H1 (cell line): Measurements from ENCODE around the gene CERKL. TPM values are rescaled to one million over a fixed set of nuclear protein-coding genes. Genes with fewer than 3 reads are reported as not detected.

ENCODE experiments used
- CTCF ChIA-PET: fragments of 300-600 bp; sonication (Branson Sonifier 250); formaldehyde crosslinking; loops from one replicate; lab custom pipeline; 2021; ENCODE audit not compliant: partially characterized antibody; lab: Charles Lee
- POLR2A ChIA-PET: fragments of 300-600 bp; sonication (Branson Sonifier 250); formaldehyde crosslinking; loops from one replicate; lab custom pipeline; 2021; ENCODE audit warnings: inconsistent platforms; ENCODE audit not compliant: partially characterized antibody; lab: Charles Lee
- DNase-seq, 2 experiments: peaks; one replicate each; pipeline versions ENCODE4 v3.0.0 to v3.0.0-alpha.2; 2010 to 2022; ENCODE audit warnings: low spot score in 2 of 2, low read depth in 1 of 2, mixed read lengths in 1 of 2
- FAIRE-seq: peaks from 2 replicates; lab custom pipeline; 2011; peaks lifted over from hg19 to GRCh38; lab: Jason Lieb, UNC
- H2AFZ ChIP-seq: 2 replicates; pipeline ENCODE4 v1.8.1; 2012; ENCODE audit warnings: low read length, inconsistent platforms
- H2AK5ac ChIP-seq: 2 replicates; pipeline ENCODE4 v1.6.1; 2013; ENCODE audit warnings: low read depth, low read length
- H2BK120ac ChIP-seq: replicated peaks from 2 replicates; pipeline ENCODE3; 2013; ENCODE audit warnings: low read depth, low read length, inconsistent platforms
- H2BK12ac ChIP-seq: 2 replicates; pipeline ENCODE4 v1.6.1; 2013; ENCODE audit warnings: low read depth, low read length
- H2BK15ac ChIP-seq: 2 replicates; pipeline ENCODE4 v1.6.1; 2013; ENCODE audit warnings: low read length
- H2BK20ac ChIP-seq: 2 replicates; pipeline ENCODE4 v1.6.1; 2013; ENCODE audit warnings: low read length
- H2BK5ac ChIP-seq: 2 replicates; pipeline ENCODE4 v1.6.1; 2013; ENCODE audit warnings: low read depth, low read length
- H3K14ac ChIP-seq: 2 replicates; pipeline ENCODE4 v1.6.1; 2013; ENCODE audit warnings: inconsistent platforms; ENCODE audit not compliant: insufficient read length
- H3K18ac ChIP-seq: 2 replicates; pipeline ENCODE4 v1.6.1; 2013; ENCODE audit warnings: low read length; ENCODE audit errors: extremely low read depth
- H3K23ac ChIP-seq: 2 replicates; pipeline ENCODE4 v1.6.1; 2013; ENCODE audit warnings: inconsistent platforms; ENCODE audit not compliant: insufficient read length
- H3K23me2 ChIP-seq: 2 replicates; pipeline ENCODE4 v1.6.1; 2013; ENCODE audit warnings: low read depth, low read length
- H3K27ac ChIP-seq: 2 replicates; pipeline ENCODE4 v1.6.1; 2011; ENCODE audit warnings: low read depth, low read length, inconsistent platforms
- H3K27me3 ChIP-seq, 4 experiments: replicated peaks in 1 of 4; 1 replicate in 1 of 4; 2 replicates in 3 of 4; pipeline versions ENCODE4 v1.6.1 to v1.8.1; 2011 to 2013; ENCODE audit warnings: low read length in 3 of 4, mild to moderate bottlenecking in 3 of 4, inconsistent platforms in 2 of 4, mixed read lengths in 2 of 4, moderate library complexity in 1 of 4; ENCODE audit not compliant: control insufficient read depth in 3 of 4, insufficient read depth in 3 of 4; ENCODE audit errors: extremely low read depth in 1 of 4
- H3K36me3 ChIP-seq, 4 experiments: 2 replicates each; pipeline versions ENCODE4 v1.6.1 to v1.8.1; 2011 to 2013; ENCODE audit warnings: mild to moderate bottlenecking in 4 of 4, low read length in 3 of 4, moderate library complexity in 2 of 4, control low read depth in 1 of 4, inconsistent platforms in 1 of 4; ENCODE audit not compliant: insufficient read depth in 4 of 4, control insufficient read depth in 2 of 4
- H3K4ac ChIP-seq: replicated peaks from 2 replicates; pipeline ENCODE3; 2013; ENCODE audit warnings: low read length, low read depth, mixed read lengths, inconsistent platforms; ENCODE audit not compliant: insufficient read length
- H3K4me1 ChIP-seq, 4 experiments: replicated peaks in 1 of 4; 1 replicate in 1 of 4; 2 replicates in 3 of 4; pipeline versions ENCODE4 v1.6.1 to v1.8.1; 2011 to 2013; ENCODE audit warnings: low read length in 3 of 4, inconsistent platforms in 2 of 4, mixed read lengths in 1 of 4; ENCODE audit not compliant: insufficient read depth in 4 of 4, control insufficient read depth in 3 of 4
- H3K4me2 ChIP-seq, 2 experiments: 2 replicates each; pipeline versions ENCODE4 v1.6.1 to v1.8.1; 2011 to 2013; ENCODE audit warnings: low read depth in 2 of 2, low read length in 2 of 2, control low read depth in 1 of 2, inconsistent platforms in 1 of 2, mild to moderate bottlenecking in 1 of 2; ENCODE audit not compliant: insufficient read depth in 1 of 2
- H3K4me3 ChIP-seq, 4 experiments: fragments of 200-600, 300-600 bp in 1 of 4; sonication (generic), shearing (Covaris generic), sonication (Bioruptor Twin) in 1 of 4; 2 replicates each; pipeline versions ENCODE4 v1.5.1 to v1.8.1; 2011 to 2016; ENCODE audit warnings: low read length in 4 of 4, low read depth in 3 of 4, control low read depth in 2 of 4, inconsistent platforms in 2 of 4, mild to moderate bottlenecking in 2 of 4, mixed read lengths in 1 of 4, moderate library complexity in 1 of 4; ENCODE audit not compliant: insufficient read depth in 2 of 4; ENCODE audit errors: extremely low read depth in 1 of 4
- H3K56ac ChIP-seq: replicated peaks from 2 replicates; pipeline ENCODE3; 2013; ENCODE audit warnings: low read depth, mild to moderate bottlenecking, mixed read lengths, low read length, inconsistent platforms; ENCODE audit not compliant: insufficient read length
- H3K79me1 ChIP-seq: 2 replicates; pipeline ENCODE4 v1.6.1; 2013; ENCODE audit warnings: low read depth, low read length, control low read depth
- H3K79me2 ChIP-seq, 2 experiments: 2 replicates each; pipeline versions ENCODE4 v1.6.1 to v1.8.1; 2012 to 2013; ENCODE audit warnings: low read length in 2 of 2, mild to moderate bottlenecking in 2 of 2, inconsistent platforms in 1 of 2; ENCODE audit not compliant: insufficient read depth in 2 of 2, control insufficient read depth in 1 of 2
- H3K9ac ChIP-seq, 4 experiments: replicated peaks in 1 of 4; 1 replicate in 1 of 4; 2 replicates in 3 of 4; pipeline versions ENCODE4 v1.6.1 to v1.8.1; 2011 to 2013; ENCODE audit warnings: low read depth in 3 of 4, low read length in 3 of 4, control low read depth in 2 of 4, mild to moderate bottlenecking in 2 of 4, moderate library complexity in 2 of 4, inconsistent platforms in 1 of 4; ENCODE audit errors: extremely low read depth in 1 of 4
- H3K9me3 ChIP-seq, 2 experiments: 2 replicates each; pipeline versions ENCODE4 v1.6.1 to v1.8.1; 2012 to 2013; ENCODE audit warnings: mild to moderate bottlenecking in 2 of 2, moderate library complexity in 2 of 2, control low read depth in 1 of 2, inconsistent platforms in 1 of 2, low read depth in 1 of 2, low read length in 1 of 2, mixed read lengths in 1 of 2; ENCODE audit not compliant: insufficient read depth in 2 of 2
- H4K20me1 ChIP-seq, 2 experiments: replicated peaks in 1 of 2; 2 replicates each; pipeline versions ENCODE3 to v1.8.1; 2011 to 2013; ENCODE audit warnings: inconsistent platforms in 2 of 2, low read length in 2 of 2, mild to moderate bottlenecking in 1 of 2; ENCODE audit not compliant: insufficient read depth in 2 of 2, control insufficient read depth in 1 of 2
- H4K5ac ChIP-seq: 2 replicates; pipeline ENCODE4 v1.6.1; 2013; ENCODE audit warnings: low read length, low read depth, mixed read lengths, inconsistent platforms; ENCODE audit not compliant: insufficient read length
- H4K8ac ChIP-seq: 2 replicates; pipeline ENCODE4 v1.8.0; 2013; ENCODE audit warnings: mild to moderate bottlenecking, moderate library complexity, low read length, inconsistent platforms; ENCODE audit not compliant: insufficient read depth; ENCODE audit errors: extremely low read depth
- H4K91ac ChIP-seq: replicated peaks from 2 replicates; pipeline ENCODE3; 2013; ENCODE audit warnings: low read length, mixed read lengths, inconsistent platforms; ENCODE audit not compliant: insufficient read length
- BACH1 ChIP-seq: IDR thresholded peaks from 2 replicates; pipeline ENCODE4 v1.6.1; 2012; ENCODE audit warnings: low read length, improper control_type of control experiment
- BRCA1 ChIP-seq: IDR thresholded peaks from 2 replicates; pipeline ENCODE4 v1.6.1; 2012; ENCODE audit warnings: low read depth, low read length, improper control_type of control experiment
- CREB1 ChIP-seq: IDR thresholded peaks from 2 replicates; pipeline ENCODE4 v1.6.1; 2012; ENCODE audit warnings: inconsistent platforms
- EP300 ChIP-seq, 2 experiments: IDR thresholded peaks; 1 replicate in 1 of 2; 2 replicates in 1 of 2; pipeline ENCODE4 v1.6.1; 2011 to 2012; ENCODE audit warnings: low read depth in 2 of 2, low read length in 2 of 2, mild to moderate bottlenecking in 2 of 2, borderline replicate concordance in 1 of 2, inconsistent platforms in 1 of 2, moderate library complexity in 1 of 2
- GABPA ChIP-seq: IDR thresholded peaks from 2 replicates; pipeline ENCODE4 v1.6.1; 2011; ENCODE audit warnings: mild to moderate bottlenecking, low read length, moderate library complexity, borderline replicate concordance; ENCODE audit not compliant: insufficient read depth
- MAFK ChIP-seq: IDR thresholded peaks from 2 replicates; pipeline ENCODE4 v1.6.1; 2012; ENCODE audit warnings: low read depth, mild to moderate bottlenecking, improper control_type of control experiment, low read length
- RAD21 ChIP-seq, 2 experiments: IDR thresholded peaks in 1 of 2; conservative IDR thresholded peaks in 1 of 2; 2 replicates each; pipeline ENCODE4 v1.6.1; 2011; ENCODE audit warnings: low read depth in 2 of 2, low read length in 2 of 2, improper control_type of control experiment in 1 of 2, inconsistent platforms in 1 of 2, mild to moderate bottlenecking in 1 of 2, moderate library complexity in 1 of 2
- TAF1 ChIP-seq: IDR thresholded peaks from 2 replicates; pipeline ENCODE4 v1.6.1; 2011; ENCODE audit warnings: mild to moderate bottlenecking, low read depth, low read length
- TBP ChIP-seq: IDR thresholded peaks from 2 replicates; pipeline ENCODE4 v1.6.1; 2011; ENCODE audit warnings: low read depth, low read length, improper control_type of control experiment
- TEAD4 ChIP-seq: IDR thresholded peaks from 2 replicates; pipeline ENCODE4 v1.6.1; 2012; ENCODE audit warnings: low read depth, low read length, inconsistent platforms, mixed read lengths
- ZNF274 ChIP-seq: IDR thresholded peaks from 2 replicates; pipeline ENCODE4 v1.7.0; 2012; ENCODE audit warnings: low read length, borderline replicate concordance; ENCODE audit errors: extremely low read depth
- WGBS, 2 experiments: shearing (Covaris generic) in 1 of 2; methylation state at CpG; one replicate each; pipeline versions ENCODE4 v1.1.6 to v1.1.7; 2013 to 2015; ENCODE audit warnings: low lambda C conversion rate in 2 of 2, mixed read lengths in 2 of 2, inconsistent platforms in 1 of 2, low coverage in 1 of 2, missing lambda C conversion rate in 1 of 2; ENCODE audit not compliant: insufficient replicate concordance in 2 of 2, insufficient coverage in 1 of 2, insufficient read length in 1 of 2; ENCODE audit errors: extremely low coverage in 1 of 2, missing lambda C conversion rate in 1 of 2; 5-methylcytosine and 5-hydroxymethylcytosine counted together
- polyA plus RNA-seq, 7 experiments: library from polyadenylated mRNA; depleted of rRNA in 3 of 7; stranded (reverse) in 5 of 7; unstranded in 2 of 7; fragments of >200 nt in 5 of 7; fragments of 200-250 nt in 2 of 7; gene quantifications; 1 replicate in 5 of 7; 2 replicates in 1 of 7; 4 replicates in 1 of 7; pipeline versions ENCODE4 v1.2.1 to v1.2.3, GENCODE V29; 2011 to 2013; ENCODE audit warnings: missing spikeins in 2 of 7, mixed read lengths in 2 of 7
- total RNA-seq: library from RNA; stranded (reverse); fragmentation: NEBNext Ultra II Directional; extraction: Animal tissue kit (Norgen Biotek cat#: 25700); gene quantifications from 2 replicates; pipeline ENCODE4 v1.2.1, GENCODE V29; 2021

The CERKL gene
- total and polyA plus RNA-seq, 2 of the 8 experiments (the other 6 are each of a cell fraction or from before 2014, with no cell fraction given): 0.05 TPM; not detected in 1

DNA sequence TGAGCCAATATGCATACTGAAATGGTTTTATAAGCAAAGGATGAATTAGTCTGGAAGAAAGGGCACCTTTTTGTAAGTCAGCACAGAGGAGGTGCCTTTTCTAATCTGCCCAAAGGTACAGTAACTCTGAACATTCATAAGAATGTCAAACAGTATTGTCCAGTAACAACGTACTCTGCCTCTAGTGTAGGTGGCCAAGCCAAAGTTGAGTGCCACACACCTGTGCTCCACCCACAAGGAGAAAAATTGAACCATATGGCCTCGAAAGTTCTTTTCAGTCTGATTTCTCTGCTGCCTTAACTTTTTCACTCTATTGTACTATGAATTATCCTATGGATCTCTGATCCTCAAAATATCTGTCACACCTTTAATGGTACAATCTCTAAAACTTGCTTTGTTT lies 86.8 kb downstream of the CERKL start:
- Histone ChIP-seq H3K18ac (no peak overlapping the region), H3K56ac (no peak overlapping the region), H3K4me3 (no peak overlapping the region), H3K23me2 (no peaks in the 10 kb centered on the region), H3K9ac (no peak overlapping the region), H3K79me1 (no peaks in the 10 kb centered on the region), H3K27me3 (no peaks in the 10 kb centered on the region), H3K4me1 (no peaks in the 10 kb centered on the region), H2BK120ac (no peak overlapping the region), H2BK12ac (no peak overlapping the region), H2BK15ac (no peak overlapping the region), H3K23ac (no peak overlapping the region), H2BK5ac (no peak overlapping the region), H3K27ac (no peak overlapping the region), H3K79me2 (no peaks in the 10 kb centered on the region), H4K20me1 (no peaks in the 10 kb centered on the region), H2BK20ac (no peak overlapping the region), H3K4me2 (no peak overlapping the region), H3K36me3 (no peaks in the 10 kb centered on the region), H2AK5ac (no peak overlapping the region), H3K9me3 (no peaks in the 10 kb centered on the region), H4K5ac (no peak overlapping the region), H3K14ac (no peak overlapping the region), H2AFZ (no peak overlapping the region), H4K8ac (no peak overlapping the region), H4K91ac (no peak overlapping the region), H3K4ac (no peak overlapping the region)
- WGBS, 2 experiments: 97% methylated on average over 2 of the region's 2 CpGs; no CpG with 5 or more reads in 1 of the 2 experiments
- TF ChIP-seq TAF1 (no peak), TBP (no peak), ZNF274 (no peak), CREB1 (no peak), BRCA1 (no peak), GABPA (no peak), RAD21 (IDR thresholded peaks at IDR 0.05 in 1 of 2, conservative IDR thresholded peaks at IDR 0.05 in 1 of 2; ENCODE audit: low read depth in 2 of 2, low read length in 2 of 2) (no peak), TEAD4 (no peak), MAFK (no peak), EP300 (IDR thresholded peaks at IDR 0.05; ENCODE audit: borderline replicate concordance in 1 of 2, low read depth in 2 of 2, low read length in 2 of 2) (no peak), BACH1 (no peak)
- ChIA-PET POLR2A (no interaction called here), CTCF (interaction anchor here (1.7 kb wide), 1 partner anchor 144 kb away, joined by 4 read pairs; no protein-coding TSS in a partner anchor)
- no peak for FAIRE-seq
- DNase-seq: no peak
